ENCODE results near the gene PDE4D.
"Not testable (repeated sequence)": the region's sequence is repeated elsewhere in the genome, so short reads cannot be mapped to it uniquely, and the experiment has no call there.

Gene PDE4D

DNA sequence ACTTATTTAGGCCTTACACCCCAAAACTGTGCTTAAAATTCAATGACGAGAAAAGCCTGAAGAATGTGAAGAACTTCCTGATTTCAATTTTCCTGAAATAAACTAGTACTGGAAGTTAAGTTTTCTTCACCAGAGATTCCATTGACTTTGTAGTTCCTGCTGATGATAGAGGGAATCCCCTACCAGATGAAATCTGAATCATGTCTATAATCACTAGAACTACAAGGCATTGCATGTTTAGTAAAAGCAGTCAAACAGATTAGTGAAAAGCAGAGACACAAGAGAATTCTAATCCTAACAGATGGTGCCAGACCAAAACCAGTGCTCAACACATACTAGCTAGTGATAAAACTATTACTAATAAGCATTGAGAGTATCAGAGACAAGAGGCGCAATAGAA is 130.0 kb downstream of the PDE4D start:
- no peaks in the 10 kb centered on the region for H3K27me3 ChIP-seq (ENCODE audit: insufficient read depth, poor library complexity, severe bottlenecking)
- H3K27ac ChIP-seq (replicated peaks), result no peak overlapping the region
- no peak for DNase-seq (ENCODE audit: low read depth in 1 of 2, low spot score in 1 of 2)
- TF ChIP-seq, protein P1, sequence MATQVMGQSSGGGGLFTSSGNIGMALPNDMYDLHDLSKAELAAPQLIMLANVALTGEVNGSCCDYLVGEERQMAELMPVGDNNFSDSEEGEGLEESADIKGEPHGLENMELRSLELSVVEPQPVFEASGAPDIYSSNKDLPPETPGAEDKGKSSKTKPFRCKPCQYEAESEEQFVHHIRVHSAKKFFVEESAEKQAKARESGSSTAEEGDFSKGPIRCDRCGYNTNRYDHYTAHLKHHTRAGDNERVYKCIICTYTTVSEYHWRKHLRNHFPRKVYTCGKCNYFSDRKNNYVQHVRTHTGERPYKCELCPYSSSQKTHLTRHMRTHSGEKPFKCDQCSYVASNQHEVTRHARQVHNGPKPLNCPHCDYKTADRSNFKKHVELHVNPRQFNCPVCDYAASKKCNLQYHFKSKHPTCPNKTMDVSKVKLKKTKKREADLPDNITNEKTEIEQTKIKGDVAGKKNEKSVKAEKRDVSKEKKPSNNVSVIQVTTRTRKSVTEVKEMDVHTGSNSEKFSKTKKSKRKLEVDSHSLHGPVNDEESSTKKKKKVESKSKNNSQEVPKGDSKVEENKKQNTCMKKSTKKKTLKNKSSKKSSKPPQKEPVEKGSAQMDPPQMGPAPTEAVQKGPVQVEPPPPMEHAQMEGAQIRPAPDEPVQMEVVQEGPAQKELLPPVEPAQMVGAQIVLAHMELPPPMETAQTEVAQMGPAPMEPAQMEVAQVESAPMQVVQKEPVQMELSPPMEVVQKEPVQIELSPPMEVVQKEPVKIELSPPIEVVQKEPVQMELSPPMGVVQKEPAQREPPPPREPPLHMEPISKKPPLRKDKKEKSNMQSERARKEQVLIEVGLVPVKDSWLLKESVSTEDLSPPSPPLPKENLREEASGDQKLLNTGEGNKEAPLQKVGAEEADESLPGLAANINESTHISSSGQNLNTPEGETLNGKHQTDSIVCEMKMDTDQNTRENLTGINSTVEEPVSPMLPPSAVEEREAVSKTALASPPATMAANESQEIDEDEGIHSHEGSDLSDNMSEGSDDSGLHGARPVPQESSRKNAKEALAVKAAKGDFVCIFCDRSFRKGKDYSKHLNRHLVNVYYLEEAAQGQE (IDR thresholded peaks at IDR 0.05; ENCODE audit: insufficient replicate concordance, low read depth), result no peak
- TF ChIP-seq POLR2AphosphoS5 (IDR thresholded peaks at IDR 0.05; ENCODE audit: low read depth) (no peak), SPI1 (IDR thresholded peaks at IDR 0.05; ENCODE audit: borderline replicate concordance, low read depth) (no peak), GABPA (IDR thresholded peaks at IDR 0.05; ENCODE audit: low read depth) (no peak)
- TF ChIP-seq, protein P2, sequence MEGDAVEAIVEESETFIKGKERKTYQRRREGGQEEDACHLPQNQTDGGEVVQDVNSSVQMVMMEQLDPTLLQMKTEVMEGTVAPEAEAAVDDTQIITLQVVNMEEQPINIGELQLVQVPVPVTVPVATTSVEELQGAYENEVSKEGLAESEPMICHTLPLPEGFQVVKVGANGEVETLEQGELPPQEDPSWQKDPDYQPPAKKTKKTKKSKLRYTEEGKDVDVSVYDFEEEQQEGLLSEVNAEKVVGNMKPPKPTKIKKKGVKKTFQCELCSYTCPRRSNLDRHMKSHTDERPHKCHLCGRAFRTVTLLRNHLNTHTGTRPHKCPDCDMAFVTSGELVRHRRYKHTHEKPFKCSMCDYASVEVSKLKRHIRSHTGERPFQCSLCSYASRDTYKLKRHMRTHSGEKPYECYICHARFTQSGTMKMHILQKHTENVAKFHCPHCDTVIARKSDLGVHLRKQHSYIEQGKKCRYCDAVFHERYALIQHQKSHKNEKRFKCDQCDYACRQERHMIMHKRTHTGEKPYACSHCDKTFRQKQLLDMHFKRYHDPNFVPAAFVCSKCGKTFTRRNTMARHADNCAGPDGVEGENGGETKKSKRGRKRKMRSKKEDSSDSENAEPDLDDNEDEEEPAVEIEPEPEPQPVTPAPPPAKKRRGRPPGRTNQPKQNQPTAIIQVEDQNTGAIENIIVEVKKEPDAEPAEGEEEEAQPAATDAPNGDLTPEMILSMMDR (IDR thresholded peaks at IDR 0.05; ENCODE audit: insufficient read depth, low read length), result no peak
- H3K4me3 ChIP-seq (replicated peaks; ENCODE audit: insufficient read depth, low read length), result no peak overlapping the region

DNA sequence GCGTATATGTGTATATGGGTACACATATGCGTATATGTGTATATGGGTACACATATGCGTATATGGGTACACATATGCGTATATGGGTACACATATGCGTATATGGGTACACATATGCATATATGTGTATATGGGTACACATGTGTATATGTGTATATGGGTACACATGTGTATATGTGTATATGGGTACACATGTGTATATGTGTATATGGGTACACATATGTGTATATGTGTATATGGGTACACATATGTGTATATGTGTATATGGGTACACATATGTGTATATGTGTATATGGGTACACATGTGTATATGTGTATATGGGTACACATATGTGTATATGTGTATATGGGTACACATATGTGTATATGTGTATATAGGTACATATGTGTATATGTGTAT is 131.3 kb downstream of the PDE4D start:
- H3K4me3 ChIP-seq (replicated peaks; ENCODE audit: insufficient read depth, low read length), result not testable (repeated sequence)

DNA sequence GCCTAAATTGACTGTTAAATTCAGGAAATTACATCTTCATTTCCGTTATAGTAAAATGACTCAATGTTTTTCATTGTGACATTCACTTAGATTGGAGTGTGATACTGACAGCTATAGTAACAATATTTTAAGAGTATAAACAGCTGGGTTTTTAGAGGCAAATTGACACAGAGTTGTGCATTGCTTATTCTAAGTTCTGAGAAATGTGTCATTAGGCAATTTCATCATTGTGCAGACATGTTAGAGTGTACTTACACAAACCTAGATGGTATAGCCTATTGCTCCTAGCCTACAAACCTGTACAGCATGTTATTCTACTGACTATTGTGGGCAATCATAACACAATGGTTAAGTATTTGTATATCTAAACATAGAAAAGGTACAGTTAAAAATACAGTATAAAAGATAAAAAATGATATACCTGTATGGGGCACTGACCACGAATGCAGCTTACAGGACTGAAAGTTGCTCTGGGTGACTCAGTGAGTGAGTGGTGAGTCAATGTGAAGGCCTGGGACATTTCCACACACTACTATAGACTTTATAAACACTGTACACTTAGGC is 132.7 kb downstream of the PDE4D start:
- DNase-seq (ENCODE audit: low read depth in 1 of 2, low spot score in 1 of 2), result no peak
- H3K27ac ChIP-seq (replicated peaks), result no peak overlapping the region

More for the DNA sequence above, 131.3 kb downstream of the PDE4D start:
- not testable (repeated sequence) for DNase-seq (ENCODE audit: low read depth in 1 of 2, low spot score in 1 of 2); H3K27me3 ChIP-seq (ENCODE audit: insufficient read depth, poor library complexity, severe bottlenecking); H3K27ac ChIP-seq (replicated peaks)

More for the DNA sequence above, 132.7 kb downstream of the PDE4D start:
- H3K27me3 ChIP-seq (ENCODE audit: insufficient read depth, poor library complexity, severe bottlenecking), result no peaks in the 10 kb centered on the region
- no peak overlapping the region for H3K4me3 ChIP-seq (replicated peaks; ENCODE audit: insufficient read depth, low read length)
- no peak for TF ChIP-seq GABPA (IDR thresholded peaks at IDR 0.05; ENCODE audit: low read depth)
- no peak for TF ChIP-seq POLR2AphosphoS5 (IDR thresholded peaks at IDR 0.05; ENCODE audit: low read depth)
- TF ChIP-seq, protein P1 (IDR thresholded peaks at IDR 0.05; ENCODE audit: insufficient replicate concordance, low read depth), result no peak
- TF ChIP-seq, protein P2 (IDR thresholded peaks at IDR 0.05; ENCODE audit: insufficient read depth, low read length), result no peak
- TF ChIP-seq SPI1 (IDR thresholded peaks at IDR 0.05; ENCODE audit: borderline replicate concordance, low read depth), result no peak
